Fibroblast of upper back skin (primary cell): ENCODE measurements around the gene KRT76.

Experiments
- DNase-seq: peaks from one replicate; pipeline ENCODE4 v3.0.0-alpha.2; 2013

KRT76 gene

DNA sequence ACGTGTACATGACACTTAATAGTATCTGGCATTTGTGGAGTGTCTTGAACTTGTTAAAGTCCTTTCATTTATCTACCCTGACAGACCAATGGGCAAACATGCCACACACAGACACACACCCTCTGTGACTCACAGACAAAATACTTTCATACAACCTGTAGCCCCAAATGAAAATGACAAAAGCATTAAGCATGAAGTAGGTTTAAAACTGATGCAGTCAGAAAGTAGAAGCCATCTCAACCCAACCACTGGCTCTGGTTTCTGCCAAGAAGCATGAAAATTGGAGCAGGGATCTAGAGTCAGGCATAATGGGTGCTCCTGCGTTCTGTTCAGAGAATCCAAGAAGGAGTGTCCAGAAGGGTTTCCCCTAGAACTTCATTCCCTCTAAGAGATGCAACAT, 50.7 kb downstream of the KRT76 start:
- no peak for DNase-seq

DNA sequence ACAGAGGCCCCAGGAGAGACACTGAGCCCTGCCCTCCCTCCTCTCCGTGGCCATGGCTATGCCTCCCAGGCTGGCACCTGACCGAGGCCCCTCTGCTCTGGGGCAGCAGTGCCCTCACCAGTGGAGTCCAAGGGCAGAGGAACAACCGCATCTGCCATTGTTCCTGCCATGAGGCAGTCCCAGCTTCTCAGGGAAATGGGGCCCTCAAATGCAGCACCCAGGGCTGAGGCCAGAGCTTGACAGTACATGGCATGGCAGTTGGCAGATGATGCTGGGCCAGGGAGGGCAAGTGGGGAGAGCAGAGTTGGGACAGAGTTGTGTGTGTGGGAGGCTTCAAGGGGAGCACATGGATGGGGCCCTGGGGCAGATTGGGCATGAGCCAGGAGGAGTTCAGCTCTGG, 52.8 kb downstream of the KRT76 start:
- DNase-seq = no peak

DNA sequence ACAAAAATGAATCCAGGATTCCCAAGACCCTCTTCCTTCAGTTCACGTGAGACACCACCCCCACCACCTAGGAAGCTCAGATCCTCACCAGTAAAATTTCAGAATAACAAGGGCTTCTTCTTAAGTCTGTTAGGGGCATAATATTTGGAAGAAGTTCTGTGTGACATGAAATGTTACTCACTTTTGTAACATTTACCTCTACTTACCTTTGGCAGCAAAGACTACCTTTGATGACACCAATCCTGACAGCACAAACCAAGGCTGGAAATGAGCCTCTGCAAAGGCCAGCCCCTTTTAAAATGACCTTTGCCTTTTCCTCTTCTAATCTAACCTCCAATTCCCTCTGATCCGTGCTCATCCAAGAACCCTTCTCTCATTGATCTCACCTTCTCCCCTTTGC, 54.5 kb downstream of the KRT76 start:
- no peak for DNase-seq

DNA sequence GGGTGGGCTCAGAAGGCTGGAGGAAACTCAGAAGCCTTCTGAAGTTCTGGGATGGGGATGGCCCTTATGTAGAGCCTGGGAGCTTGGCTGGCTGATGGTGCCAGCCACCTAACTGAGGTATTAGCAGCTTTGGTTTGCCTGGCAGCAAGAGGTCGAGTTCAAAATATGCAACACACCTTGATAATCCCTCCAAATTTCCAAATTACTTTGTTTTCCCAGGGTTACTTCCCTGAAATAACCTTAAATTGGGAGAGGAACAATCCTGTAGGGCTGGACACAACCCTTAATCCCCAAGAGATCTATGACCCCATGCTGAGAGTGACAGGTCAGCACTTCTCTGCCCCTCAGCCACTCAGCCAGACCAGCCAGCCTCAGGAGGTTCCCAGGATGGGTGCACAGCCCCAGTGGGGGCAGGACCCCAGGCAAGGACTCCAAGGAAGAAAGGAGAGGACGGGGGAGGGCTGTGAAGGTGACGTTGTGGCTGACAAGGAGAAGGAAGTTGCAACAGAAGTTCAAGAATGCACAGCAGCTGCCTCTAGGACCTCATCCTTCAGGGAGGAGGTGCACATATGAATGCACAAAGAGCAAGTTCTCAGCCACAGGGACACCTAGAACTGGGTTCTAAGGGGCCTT, 55.2 kb downstream of the KRT76 start:
- DNase-seq = no peak

DNA sequence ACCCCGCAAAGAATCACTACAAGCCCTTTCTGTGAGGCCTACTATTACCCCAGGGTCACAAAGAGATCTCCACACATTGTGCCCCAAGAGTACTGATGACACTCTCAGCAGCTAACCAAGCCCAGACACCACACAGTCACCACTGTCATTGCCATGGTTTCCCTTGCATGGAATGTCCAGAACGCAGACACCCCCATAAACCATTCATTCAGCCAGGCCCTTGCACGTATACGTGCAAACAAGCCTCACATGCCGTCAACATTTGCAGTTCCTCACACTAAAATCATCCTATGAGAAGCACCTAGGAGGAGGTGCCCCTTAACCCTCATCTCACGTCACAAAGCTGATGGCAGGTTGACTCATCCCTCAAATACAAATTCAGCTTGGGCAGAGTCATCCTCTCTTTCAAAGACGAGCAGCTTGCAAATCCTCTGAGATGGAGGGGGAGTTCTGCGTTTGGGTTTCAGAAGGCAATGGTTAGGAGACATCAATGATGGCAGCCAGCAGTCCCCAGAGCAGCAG, 56.7 kb downstream of the KRT76 start:
- DNase-seq = no peak
